NCI-H2196 treated with DMSO at 0.1 percent for 48 hours (cell line): ENCODE results near the gene BBLN.
"Not testable (repeated sequence)": the region's sequence is repeated elsewhere in the genome, so short reads cannot be mapped to it uniquely, and the experiment has no call there.

Experiments
- DNase-seq: peaks from one replicate; lab custom pipeline; 2025; ENCODE audit not compliant: unreplicated experiment; lab: John Stamatoyannopoulos, UW

The BBLN gene

GRCh38 chr9:128162215-128163026 is 2.4 kb downstream of the BBLN start:
- DNase-seq, result no peak

- DNase-seq, result no peak
Measured at GRCh38 chr9:128163027-128163515, 3.0 kb downstream of the BBLN start.

- no peak for DNase-seq
Measured at GRCh38 chr9:128163523-128164306, 3.6 kb downstream of the BBLN start.

- no peak for DNase-seq
Measured at GRCh38 chr9:128164307-128164885, 4.3 kb downstream of the BBLN start.

GRCh38 chr9:128166169-128166568 is 6.1 kb downstream of the BBLN start:
- DNase-seq, result no peak

GRCh38 chr9:128167209-128167608 is 7.1 kb downstream of the BBLN start:
- DNase-seq, result no peak

DNA sequence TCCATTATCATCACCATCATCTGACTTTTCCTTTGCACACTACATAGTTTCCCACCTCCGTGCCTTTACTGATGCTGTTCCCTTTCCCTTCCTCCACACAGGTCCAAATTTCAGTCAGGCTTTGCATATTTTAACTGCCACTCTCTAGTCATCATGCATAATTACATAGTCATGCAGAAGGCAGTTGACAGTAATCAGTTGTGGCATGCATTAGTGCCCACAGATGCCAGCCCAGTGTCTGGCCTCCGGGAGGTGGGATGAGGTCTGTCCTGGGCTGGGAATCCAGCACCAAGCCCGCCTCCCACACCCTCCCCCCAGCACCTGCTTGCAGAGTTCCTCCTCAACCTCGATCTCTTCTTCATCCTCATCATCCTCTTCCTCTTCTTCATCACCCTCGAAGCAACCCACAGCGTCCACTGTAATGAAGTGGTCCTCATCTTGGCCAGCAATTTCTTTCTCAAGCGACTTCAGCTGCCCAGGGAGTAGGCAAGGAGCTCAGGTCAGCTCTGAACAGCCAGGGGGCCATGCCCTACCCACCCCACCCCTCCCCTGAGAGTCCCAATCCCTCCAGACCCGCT is 8.8 kb downstream of the BBLN start:
- DNase-seq, result no peak

- no peak for DNase-seq
Measured at GRCh38 chr9:128169492-128169891, 9.4 kb downstream of the BBLN start.

DNA sequence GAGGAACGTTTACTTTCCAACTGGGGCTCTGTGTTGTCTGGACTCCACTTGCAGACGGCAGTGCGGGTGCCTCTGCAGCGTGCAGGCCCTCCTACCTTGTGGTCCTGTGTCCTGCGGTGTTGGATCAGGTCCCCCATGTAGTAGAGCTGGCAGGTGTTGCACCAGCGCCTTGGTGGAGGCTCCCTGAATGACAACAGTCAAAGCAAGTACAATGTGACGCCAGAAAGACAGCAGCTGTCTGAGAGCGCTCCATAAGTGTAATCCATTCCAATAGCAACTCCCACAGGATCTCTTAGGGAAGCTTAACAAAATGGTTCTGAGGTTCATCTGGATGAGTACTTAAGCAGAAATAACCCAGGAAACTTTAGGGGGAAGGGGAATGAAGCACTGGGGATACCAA is 9.9 kb downstream of the BBLN start:
- no peak for DNase-seq

DNA sequence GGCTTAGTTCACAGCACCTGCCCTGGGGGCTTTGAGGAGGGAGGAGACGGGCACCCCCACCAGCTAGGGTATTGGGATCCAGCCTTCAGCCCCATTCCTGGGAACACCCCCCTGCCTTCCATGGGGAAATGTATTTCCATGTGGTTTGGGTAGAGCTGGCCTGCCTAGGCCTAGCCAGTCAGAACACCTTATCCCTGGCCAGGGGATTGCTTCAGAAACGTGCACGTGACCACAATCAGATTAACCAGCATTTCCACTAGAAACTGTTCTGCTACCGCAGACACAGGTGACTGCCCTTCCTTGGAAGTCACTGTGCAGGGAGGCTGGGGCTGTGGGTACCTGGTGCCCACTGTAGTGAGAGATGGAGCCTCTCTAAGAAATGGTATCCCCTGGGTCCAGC is 14.0 kb downstream of the BBLN start:
- no peak for DNase-seq

DNA sequence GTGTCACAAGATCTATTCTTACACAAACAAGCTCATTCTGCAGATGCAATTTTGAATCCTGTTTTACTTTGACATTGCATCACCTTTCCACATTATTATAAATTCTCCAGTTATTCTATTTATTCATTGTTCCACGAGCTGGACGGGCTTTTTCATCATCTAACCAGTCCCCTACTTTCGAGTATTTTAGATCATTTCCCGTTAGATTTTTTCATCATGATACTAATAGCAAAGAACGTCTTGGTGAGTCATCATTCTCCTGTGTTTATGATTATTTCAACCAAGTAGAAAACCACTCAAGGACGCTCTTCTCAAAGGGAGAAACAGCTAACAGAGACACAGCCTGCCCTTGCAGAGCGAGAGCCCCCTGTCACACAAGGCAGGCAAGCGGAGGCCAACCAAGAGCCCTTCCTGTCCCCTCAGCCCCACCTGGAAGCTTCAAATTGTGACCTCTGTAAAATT is 15.1 kb downstream of the BBLN start:
- DNase-seq, result no peak

DNA sequence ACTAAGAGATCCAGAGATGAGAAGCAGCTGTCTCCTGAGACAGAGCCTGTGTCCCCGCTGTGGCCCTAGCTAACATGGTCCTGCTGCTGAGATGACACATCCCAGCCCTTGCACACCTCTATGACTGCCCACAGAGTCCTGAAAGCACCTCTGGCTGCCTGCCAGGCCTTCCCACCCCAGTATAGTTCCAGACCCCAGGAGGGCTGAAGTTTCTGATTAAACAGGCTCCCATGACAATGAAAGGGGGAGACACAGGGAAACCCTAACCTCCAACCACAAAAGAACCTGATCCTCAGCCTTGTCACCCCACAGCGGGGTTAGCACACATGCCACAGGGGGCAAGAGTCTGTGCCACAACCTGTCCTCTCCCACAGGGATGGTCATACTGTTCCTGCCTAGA is 15.7 kb downstream of the BBLN start:
- DNase-seq, result no peak

DNA sequence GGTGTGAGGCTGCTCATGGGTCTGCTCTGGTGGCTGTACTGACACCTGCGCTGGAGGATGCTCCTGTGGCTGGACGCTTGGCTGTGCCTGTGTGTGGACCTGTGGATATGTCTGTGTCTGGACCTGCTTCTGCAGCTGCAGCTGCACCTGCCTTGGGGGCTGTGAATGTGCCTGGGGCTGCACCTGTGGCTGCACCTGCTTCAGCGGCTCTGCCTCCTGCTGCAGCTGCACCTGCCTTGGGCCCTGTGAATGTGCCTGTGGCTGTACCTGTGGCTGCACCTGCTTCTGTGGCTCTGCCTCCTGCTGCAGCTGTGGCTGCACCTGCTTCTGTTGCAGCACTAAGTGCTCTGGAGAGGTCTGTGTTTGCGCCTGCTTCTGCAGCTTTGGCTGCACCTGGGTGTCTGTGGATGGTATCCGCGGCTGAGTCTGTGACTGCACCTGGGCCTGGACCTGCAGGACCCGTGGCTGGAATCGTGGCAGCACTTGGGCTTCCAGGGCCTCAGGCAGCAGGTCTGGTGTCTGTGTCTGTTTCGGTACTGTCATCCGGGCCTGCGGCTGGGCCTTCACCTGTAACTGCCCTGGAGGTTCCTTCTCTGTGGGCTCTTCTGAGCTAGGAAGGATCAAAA is 18.9 kb downstream of the BBLN start:
- DNase-seq, result no peak

GRCh38 chr9:128180001-128180400 is 19.9 kb downstream of the BBLN start:
- DNase-seq, result no peak

- DNase-seq, result no peak
Measured at GRCh38 chr9:128180447-128180846, 20.4 kb downstream of the BBLN start.

- not testable (repeated sequence) for DNase-seq
Measured at GRCh38 chr9:128181480-128181879, 21.4 kb downstream of the BBLN start.

DNA sequence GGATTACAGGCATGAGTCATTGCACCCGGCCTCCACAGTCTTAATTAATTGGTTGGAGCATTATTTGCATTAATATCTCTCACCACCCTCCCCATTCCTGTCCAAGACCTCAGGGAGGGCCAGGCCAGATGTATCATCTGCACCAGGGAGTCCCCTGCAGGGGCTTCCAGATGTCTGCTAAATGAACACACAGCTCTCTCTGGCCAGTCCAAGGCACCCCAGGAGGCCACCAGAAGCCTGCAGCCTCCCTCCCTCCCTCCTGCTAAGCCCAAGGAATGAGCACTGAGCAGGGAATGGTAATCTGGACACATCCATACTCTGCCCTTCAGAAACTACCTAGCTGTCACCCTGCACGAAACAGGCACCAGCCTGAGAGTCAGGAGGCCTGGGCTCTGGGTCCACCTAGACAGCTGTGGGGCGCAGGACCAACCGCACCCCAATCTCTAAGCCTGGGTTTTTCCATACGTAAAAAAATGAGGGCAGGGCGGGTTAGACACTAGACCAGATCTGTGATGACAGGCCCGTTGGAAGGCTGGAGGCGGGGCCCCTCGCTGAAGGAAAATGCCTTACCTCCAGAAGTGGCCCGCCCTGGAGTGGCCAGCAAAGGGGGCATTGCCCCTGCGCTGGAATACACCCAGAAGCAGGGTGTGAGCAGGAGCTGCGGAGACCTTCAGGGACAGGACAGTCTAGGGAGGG is 23.0 kb downstream of the BBLN start:
- DNase-seq, result no peak

GRCh38 chr9:128185979-128186965 is 26.2 kb downstream of the BBLN start:
- no peak for DNase-seq

- no peak for DNase-seq
Measured at GRCh38 chr9:128187361-128187760, 27.3 kb downstream of the BBLN start.
